GM12874 (cell line): ENCODE measurements around the gene ALKBH4.

ENCODE experiments used
- TF ChIP-seq, protein P1 (sequence below): IDR thresholded peaks from 2 replicates; pipeline ENCODE4 v1.5.1; 2011; ENCODE audit warnings: low read depth, mild to moderate bottlenecking, control low read depth, low read length, moderate library complexity; ENCODE audit not compliant: insufficient read depth

The ALKBH4 gene

DNA sequence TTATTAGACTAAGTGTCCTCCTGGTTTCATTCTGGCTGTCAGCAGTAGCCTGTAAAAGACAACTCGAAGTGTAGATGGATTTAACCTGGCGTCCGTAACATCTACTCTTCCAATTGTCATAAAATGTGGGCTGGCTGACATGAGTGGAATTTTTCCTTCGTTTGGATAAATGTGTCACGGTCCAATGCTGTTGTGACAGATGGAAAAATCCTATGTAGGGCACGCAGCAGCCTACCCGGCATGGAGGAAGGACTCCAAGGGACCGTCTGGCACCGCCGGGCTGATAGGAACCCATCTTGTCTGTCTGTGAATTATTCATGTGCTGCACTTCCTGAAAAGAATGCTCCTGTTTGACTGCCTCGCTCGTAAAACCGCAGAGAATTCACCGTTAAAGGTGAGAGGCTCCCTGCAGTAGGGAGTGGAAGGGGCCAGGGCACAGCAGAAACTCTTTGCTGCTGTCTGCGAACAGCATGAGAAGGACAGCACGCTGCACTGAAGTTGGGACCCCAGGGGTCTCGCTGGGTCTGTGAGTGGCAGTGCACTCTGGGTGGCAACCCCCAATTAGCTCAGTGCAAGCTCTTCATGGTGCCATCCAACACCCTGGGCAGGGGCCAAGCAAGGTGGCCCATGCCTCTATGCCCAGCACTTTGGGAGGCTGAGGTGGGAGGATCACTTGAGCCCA is 32.9 kb downstream of the ALKBH4 start:
- TF ChIP-seq, protein P1, sequence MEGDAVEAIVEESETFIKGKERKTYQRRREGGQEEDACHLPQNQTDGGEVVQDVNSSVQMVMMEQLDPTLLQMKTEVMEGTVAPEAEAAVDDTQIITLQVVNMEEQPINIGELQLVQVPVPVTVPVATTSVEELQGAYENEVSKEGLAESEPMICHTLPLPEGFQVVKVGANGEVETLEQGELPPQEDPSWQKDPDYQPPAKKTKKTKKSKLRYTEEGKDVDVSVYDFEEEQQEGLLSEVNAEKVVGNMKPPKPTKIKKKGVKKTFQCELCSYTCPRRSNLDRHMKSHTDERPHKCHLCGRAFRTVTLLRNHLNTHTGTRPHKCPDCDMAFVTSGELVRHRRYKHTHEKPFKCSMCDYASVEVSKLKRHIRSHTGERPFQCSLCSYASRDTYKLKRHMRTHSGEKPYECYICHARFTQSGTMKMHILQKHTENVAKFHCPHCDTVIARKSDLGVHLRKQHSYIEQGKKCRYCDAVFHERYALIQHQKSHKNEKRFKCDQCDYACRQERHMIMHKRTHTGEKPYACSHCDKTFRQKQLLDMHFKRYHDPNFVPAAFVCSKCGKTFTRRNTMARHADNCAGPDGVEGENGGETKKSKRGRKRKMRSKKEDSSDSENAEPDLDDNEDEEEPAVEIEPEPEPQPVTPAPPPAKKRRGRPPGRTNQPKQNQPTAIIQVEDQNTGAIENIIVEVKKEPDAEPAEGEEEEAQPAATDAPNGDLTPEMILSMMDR, result no peak

DNA sequence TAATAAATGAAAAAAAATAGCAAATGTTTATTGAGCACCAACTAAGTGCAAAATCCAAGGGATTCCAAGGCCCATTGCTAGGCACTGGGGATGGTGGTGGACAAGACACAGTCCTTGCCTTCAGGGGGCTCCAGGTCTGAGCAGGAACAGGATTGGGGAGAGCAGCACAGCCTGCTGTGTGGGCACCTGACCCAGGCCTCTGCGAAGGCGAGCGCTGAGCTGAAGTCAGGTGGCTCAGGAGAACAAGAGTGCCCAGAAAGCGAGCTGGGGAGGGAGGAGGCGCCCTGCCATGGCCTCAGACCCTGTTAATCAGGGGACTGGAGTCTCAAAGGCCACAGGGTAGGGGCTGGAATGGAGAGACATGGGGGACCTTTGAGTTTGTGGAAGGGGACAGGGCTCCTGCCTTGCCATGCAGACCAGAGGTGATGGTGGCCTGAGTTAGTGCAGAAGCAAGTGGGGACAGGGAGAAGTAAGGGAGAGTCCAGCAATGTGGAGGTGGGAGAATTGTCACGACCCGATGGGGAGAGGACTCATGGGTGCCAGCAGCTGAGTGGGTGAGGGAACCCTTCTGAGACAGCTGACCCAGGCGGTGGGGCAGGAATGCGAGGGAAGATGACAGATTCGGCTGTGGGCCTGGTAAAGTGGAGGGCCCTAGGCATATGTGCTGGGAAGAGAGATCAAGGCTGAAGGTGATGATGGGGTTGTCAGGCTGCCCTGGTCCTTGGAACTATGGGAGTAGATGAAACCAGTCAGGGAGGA is 35.3 kb downstream of the ALKBH4 start:
- TF ChIP-seq, protein P1, result no peak

DNA sequence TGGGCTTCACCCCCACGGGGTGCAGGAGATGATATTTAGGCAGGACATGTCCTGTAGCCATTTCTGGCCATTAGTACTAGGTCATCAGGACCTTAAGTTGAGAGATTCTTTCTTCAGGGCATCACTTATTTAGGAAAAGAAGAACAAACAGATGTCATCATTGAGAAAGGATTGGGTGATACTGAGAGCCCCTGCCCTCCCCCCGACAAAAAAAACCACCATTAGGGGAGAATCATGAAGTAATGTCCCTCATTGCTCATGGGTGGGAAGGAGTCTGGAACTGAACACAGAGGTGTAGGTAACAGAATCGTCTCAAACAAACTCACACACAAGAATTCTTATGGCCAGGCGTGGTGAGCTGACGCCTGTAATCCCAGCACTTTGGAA is 37.7 kb downstream of the ALKBH4 start:
- TF ChIP-seq, protein P1, result no peak

DNA sequence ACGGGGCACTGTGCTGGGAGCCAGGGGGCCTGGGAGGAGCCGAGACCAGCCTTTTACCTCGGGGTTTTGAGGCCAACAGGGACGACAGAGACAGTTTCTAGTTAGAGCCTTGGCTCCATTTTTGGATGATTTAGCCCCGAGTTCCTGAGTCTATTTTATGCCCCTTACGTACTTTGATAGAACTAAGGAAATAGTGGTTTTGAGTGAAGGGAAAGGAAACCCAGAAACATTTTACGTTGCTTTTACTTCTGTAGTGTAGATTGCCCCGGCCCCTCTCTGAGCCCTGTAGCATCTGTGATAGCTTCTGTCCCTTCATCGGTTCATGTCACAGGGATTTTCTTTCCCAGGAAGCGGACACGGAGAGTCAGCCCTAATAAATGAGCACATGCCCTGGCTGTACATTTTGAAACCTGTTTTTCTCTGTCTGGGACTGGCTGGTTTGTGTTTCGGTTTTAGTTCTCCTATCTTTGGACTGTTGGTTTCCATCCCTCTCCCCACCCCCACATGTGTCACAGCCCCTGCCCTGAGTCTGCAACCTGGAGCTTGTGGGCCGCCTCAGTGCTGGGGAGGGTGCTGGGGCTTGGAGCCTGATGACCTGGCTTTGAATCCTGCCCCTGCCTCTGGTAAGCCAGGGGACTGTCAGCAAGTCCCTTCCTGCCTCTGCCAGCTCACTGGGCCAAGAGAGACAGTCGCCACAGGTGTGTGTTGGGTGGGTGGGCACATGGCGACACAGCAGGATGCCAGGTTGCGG is 38.2 kb downstream of the ALKBH4 start:
- TF ChIP-seq, protein P1, result no peak

DNA sequence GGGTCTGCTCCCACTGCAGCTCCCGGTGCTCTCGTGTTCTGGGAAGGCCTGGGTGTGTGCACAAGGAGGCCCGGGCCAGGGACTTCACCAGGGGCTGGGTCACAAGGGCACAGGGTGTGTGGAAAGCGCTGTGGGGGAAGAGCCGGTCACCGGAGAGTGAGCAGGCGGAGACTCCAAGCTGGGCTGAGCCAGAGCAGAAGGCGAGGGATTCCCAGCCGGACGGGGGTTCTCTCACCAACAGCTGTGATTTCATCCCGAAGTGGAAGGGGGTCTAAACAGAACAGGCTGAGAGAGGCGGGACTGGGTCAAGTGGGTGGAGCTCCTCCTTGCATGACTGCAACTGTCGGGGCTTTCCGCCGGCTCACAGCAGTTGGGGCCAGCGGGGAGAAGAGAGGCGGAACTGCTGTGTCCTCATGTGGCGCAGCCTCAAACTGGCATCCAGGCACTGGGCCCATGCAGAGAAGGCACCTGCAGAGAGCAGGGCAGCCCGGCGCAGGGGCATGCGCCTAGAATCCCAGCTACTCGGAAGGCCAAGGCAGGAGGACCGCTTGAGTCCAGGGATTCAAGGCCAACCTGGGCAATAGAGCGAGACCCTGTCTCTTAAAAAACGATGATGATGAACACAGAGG is 38.9 kb downstream of the ALKBH4 start:
- TF ChIP-seq, protein P1, result no peak

DNA sequence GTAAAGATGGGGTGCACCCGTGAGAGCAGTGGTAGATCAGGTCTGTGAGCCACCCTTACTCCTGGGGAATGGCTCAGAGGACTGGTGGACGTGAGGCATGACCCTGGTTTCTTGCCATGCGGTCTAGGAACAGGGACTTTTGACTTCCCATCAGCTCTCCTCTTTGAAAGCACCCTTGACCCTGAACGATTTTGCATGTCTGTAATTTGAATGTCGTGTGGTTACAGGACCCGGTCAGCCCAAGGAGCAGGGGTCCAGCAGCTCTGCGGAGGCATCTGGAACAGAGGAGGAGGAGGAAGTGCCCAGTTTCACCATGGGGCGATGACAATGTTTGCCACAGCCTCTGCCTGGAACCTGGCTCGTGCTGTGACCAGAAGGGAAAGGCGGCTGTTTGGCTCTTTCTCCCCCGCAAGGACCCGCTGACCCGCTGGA is 39.9 kb downstream of the ALKBH4 start:
- TF ChIP-seq, protein P1, result no peak

DNA sequence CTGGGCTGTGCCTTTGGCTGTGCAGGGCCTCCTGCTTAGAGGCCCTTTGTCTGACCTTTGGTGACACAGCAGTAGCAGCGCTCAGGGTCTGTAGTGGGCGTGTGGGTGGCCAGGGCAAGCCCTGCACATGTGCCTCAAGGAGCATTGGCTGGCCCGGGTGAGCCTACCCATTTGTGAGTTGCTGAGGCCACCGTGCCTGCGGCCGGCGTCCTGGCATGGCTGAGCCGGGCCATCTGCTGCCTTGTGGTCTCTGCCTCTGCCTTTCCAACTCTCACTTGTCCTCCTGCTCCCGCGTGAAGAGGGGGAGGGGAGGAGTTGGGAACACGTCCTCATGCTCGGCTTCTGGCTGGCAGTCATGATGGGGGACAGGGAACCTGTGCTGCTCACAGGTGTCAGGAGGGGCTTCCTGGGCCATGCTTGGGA is 40.5 kb downstream of the ALKBH4 start:
- TF ChIP-seq, protein P1, result no peak
